HG03159 (cell line): Measurements from ENCODE around the gene TSC22D3.

Experiments
- ATAC-seq: cut with Tn5 transposase; IDR thresholded peaks from one replicate; pipeline ENCODE4 v1.9.1; 2021; ENCODE audit warnings: mild to moderate bottlenecking, moderate library complexity; ENCODE audit not compliant: unreplicated experiment

Gene TSC22D3

GRCh38 chrX:107666931-107667330 lies 108.7 kb downstream of the TSC22D3 start:
- no peak for ATAC-seq
